GM10847 (cell line): Measurements from ENCODE around the gene THBS2.

ENCODE experiments used
- POLR2A ChIP-seq: IDR thresholded peaks from 2 replicates; pipeline ENCODE4 v1.6.1; 2011; ENCODE audit not compliant: insufficient read length; ENCODE audit errors: extremely low read depth

THBS2 gene

DNA sequence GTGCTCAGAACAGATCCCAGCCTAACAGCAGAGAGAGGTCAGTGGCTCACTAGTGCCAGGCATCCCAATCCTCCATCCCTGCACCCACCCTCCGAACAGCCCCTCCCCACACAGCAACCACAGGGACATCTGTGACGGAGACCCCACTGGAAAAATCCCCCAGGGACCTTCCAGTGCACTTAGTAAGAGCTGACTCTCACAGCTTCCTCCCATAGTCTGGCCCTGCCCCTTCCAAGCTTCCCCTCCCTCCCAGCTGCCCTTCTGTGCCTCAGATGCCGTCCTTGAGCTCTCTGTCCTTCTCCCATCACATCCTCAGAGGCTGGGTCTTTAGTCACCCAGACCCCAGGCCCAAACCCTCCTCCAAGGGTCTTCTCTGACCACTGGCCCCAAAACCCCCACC is 9.7 kb upstream of the THBS2 start:
- TF ChIP-seq POLR2A, result no peak

DNA sequence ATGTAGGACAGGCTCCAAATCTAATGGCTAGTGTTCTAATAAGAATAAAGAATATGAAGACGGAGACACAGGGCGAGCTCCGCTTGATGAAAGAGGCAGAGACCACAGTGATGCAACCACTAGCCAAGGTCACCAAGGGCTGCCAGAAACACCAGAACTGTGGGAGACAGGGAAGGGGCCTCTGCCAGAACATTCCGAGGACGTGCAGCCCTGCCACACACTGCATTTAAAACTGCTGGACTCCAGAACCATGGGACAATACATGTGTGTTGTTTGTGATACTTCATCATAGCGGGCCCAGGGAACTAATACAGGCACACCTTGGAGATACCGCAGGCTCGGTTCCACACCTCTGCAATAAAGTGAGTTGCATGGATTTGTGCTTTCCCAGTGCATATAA is 2.9 kb upstream of the THBS2 start:
- TF ChIP-seq POLR2A, result no peak

DNA sequence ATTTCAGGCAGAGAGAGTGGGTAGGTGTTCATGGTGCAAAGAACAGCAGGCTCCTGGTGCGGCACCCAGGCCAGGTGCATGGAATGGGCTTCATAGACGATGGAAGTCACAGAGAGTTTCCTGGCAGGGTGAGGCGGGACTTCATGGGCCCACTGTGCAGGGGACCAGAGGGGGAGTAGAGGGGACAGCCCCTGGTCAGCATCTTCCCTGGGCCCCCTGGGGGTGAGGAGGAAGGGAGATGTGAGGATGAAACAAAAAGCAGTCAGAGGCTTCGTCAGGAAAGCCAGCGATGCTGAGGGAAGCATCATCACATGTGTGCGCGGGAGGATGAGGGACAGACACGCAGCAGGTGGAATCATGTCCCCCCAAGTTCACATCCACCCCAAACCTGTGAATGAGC is 2.4 kb upstream of the THBS2 start:
- no peak for TF ChIP-seq POLR2A

DNA sequence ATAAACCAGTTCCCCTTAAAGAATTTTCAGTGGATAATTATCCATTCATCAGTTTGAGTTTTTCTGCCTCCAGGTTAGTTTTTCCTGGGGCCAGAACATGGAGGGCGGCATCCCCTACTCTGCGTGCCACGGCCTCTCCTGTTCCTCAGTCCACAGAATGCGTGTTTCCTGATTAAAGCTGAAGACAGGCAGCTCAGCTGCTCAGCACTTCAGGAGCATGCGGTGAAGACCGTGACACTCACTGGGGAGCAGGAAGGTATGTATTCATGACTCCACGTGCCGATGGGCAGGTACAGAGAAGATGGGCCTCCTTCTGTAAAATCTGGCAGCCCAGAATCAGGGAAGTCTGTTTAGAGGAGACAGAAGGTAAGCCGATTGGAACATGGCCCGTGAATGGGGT is 2.0 kb upstream of the THBS2 start:
- TF ChIP-seq POLR2A, result no peak

DNA sequence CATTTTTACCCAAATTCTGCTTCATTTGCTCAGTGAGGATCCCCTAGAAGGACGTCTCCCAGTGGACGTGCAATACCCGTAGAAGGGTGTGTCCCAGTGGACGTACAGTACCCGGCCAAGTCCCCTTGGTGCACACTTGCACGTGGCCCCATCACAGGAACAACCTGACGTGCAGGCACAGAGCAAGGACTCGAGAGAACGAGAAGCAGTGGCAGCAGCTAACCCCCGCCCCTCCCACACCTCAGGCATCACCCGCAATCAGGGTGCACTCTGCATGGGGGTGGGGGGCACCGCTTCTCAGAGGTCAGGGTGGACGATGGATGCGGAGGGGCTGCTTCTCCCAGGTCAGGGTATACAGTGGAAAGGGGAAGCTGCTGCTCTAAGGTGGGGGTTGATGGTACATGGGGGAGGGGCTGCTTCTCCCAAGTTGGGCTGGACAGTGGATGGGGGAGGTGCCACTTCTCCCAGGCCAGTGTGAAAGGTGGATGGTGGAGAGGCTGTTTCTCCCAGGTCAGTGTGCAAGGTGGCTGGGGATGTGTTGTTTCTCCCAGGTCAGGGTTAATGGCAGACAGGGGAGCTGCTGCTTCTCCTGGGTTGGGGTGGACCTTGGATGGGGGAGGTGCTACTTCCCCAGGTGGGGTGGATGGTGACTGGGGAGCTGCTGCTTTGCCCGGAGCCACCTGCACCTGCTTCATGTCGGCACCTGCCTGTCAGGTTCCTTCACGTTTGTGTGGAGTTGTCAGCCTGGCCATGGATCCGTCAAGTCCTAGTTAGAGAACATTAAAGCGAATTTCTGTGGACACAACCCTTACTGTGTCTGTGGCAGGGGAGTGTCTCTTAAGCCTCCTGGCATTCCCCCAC is 1.0 kb upstream of the THBS2 start:
- no peak for TF ChIP-seq POLR2A

DNA sequence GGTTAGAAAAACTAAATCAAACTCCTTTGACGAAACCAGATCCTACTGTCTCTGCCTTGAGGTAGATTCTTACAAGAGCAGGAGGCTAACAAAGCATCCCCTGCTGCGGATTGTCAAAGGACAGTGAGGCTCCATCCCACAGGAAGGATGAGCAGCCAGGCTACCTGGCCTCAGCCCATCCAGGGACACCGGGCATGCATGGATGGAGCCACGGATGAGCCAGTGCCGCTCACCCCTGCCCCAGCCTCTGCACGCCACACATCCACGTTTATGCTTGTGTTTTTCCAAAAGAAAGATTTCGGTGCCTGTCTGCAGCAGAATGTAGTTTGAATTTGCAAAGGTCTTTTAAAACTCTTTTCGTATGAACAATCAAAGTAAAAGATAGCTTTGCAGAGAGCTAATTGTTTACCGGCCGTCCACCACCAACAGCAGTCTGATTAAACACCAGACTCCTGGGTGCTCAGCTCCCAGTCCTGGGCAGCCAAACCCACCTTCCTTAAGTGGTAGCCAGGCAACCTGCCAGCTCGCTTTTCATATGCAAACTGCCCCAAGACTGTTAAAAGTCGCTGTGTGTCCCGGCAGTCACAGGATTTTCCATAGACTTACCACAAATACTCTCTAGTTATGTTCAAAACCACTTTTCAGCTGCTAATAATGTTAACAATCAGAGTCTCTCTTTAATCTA is 999 bp downstream of the THBS2 start:
- TF ChIP-seq POLR2A, result no peak

DNA sequence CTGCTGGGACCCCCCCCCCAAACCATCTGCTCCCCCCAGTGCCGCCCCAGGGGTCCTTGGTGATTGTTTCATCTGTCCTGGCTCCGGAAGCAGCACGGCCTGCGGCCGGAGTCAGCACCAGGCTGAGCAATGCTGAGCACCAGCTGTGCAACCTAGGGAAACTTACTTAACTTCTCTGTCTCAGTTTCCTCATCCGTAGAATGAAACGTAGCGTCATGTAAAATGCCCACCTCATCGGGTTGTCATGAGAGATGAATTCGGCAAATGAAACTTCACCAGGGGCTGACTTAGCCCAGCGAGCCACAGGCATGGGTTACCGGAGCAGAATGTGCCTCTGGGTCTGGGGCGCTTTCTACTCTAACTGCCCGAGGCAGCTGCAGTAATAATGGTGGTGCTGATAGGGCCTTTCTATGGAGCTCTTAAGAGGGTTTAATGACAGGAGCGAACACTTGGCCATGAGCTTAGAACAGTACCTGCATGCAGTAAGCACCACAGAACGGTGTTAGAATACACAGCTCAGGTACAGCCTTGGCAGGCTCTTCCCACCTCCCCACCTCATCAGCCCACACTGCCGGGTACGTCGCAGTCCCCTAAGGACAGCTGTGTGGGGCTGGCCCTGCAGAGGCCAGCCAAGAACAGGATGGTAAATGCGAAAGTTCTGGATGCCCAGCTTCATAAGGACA is 1.7 kb downstream of the THBS2 start:
- TF ChIP-seq POLR2A, result no peak

DNA sequence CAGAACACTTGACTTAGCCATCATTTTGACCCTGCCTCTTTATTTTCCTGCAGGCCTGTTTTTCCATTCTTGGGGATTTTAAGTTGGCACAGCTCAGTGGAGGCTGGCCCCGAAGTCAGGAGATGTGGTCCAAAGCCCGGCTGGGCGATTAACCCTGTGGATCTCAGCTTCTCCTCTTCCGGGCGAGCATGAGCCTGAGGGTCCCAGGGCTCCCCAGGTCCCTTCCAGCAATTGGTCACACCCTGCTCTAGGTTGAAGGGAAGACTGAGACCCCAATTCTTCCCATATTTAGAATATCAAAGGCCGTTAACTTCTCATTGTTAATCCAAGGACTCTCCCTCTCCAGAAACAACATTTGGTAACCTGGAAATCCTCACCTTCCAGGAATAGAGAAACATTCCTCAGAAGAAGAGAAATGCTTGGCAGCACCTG is 2.3 kb downstream of the THBS2 start:
- TF ChIP-seq POLR2A, result no peak

DNA sequence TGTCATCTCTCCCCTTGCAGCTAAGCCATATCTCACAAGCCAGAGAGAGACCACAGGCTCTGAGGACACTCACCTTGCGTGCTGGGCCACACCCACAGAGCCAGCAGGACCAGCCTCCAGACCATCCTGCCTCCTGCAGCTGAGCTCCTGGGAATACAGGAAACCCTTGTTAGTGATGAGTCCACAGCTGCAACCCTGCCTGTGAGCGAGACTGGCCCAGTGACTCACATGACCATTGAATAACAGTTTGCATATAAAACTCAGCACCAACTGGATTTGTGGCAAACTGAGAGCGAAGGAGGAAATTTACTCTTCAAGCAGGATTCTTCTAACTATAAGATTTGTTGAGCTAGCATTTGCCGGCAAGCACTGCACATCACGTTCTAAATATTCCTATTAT is 3.0 kb downstream of the THBS2 start:
- no peak for TF ChIP-seq POLR2A

DNA sequence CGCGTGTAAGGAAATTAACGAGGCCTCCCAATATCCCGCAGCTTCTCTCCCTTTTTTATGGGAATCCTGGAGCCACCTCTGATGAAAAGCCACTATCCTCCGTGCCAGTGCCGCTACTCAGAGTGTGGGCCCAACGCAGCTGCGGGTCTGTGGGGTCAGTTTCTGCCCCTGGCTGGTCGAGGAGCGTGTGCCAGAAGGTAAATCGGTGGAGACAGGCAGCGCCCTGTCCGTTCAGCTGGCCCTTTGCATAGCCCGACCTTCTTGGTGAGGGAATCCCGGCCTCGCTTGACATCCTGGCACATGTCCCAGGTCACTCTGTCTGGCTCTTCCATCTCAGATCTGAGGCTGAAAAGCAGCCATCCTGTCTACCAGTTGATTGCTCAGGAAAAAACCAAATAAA is 4.6 kb downstream of the THBS2 start:
- TF ChIP-seq POLR2A, result no peak

DNA sequence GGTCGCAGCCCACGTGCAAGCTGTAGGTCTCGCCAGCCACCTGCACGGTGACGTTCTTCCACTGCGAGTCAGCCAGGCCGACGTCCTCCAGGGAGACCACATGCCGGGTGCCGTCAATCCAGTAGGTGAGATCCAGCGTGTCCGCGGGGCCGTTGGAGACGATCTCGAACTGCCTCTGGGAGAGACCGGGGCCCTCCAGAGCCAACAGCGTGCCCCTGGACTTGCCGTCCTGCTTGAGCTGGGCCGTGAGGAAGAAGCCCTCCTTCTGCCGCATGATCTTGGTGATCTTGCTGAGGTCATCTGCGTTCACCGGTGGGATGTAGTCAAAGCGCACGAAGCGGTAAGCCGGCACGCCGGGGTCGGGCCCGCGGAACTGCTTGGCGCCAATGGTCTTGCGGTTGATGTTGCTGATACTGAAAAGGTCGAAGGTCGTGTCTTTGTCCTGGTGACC is 5.1 kb downstream of the THBS2 start:
- TF ChIP-seq POLR2A, result no peak

DNA sequence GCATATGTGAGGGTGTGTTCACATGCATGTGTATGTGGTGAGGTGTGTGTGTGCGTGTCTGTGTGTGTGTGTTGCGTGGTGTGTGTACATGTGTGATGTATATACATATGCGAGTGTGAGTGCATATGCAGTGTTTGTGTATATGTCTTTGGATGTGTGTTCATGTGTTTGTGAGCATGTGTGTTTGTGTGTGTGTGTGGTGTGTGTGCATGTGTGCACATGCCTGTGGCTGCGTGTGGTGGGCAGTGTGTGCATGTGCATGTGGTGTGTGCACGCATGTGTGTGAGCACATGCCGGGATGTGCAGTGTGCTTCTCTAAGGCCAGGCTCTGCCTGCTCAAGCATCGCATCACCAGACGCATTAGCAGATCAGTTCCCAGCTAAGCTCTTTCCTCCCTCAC is 5.7 kb downstream of the THBS2 start:
- TF ChIP-seq POLR2A, result no peak

DNA sequence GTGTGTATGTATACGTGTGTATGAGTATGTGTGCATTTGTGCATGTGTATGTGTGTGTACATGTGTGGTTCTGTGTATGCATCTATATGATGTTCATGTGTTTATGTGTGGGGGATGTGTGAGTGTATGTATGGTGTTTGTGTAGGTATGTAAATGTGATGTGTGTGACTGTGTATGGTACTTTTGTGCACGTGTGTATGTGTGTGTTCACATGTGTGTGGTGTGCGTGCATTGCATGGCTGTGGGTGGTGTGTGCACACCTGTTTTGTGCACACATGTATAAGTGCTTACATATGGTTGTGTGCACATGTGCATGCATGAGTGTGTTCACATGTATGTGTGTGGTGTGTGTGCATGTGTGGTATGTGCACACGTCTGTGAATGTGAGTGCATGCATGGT is 6.2 kb downstream of the THBS2 start:
- TF ChIP-seq POLR2A, result no peak

DNA sequence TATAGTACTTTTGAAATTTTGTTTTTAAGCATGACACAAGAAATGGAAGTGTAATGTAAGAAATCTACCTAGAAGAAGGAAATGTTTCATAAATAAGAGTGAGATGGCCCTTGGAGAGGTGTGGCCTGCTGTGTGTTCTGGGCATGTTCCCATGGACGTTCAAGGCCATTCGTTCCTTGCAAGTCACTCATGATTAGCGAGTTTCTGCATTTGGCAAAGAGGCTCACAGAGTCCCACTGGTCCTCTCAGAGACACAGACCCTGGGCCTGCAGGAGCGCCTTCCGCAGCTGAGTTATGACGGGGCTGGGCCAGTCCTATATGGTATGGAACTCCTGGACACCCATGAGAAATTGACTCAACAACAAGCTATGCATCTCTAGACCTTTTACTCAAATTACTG is 7.2 kb downstream of the THBS2 start:
- no peak for TF ChIP-seq POLR2A

DNA sequence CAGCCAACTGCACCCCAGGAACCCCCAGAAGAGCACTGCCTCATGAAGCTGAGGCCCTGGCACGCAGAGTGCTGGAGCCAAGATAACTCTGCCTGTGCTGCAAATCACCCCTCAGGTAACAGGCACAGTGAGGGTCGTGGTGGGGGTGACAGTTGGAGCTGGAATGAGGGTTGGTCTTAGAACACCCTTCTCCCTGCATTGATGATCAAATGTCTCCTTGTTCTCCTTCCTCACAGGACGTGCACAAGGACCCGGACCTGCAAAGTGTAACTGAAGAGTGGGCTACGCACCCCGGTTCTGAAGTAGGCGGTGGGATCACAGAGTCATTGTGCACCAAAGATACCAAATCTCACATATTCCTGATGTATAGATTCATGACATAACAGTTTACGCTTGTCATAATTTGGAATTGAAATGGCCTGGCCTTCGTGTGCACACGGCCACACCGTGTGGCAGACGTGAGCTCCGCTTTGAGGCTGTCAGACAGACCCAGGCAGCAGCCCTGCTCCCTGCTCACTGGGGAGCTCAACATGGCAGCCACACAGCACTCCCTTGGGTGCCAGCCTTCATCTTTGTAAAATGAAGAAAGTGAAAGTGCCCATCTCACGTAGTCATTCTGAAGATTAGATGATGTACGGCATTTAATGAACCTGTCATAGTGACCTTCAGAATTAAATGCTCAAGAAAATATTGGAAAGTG is 8.8 kb downstream of the THBS2 start:
- no peak for TF ChIP-seq POLR2A
